Measurements from ENCODE around the gene TOPBP1. TPM values are rescaled to one million over a fixed set of nuclear protein-coding genes. Genes with fewer than 3 reads are reported as not detected.

TOPBP1 gene
- total and polyA plus RNA-seq, 8 donors, result 5.5 to 78.1 (median 43.0) TPM

DNA sequence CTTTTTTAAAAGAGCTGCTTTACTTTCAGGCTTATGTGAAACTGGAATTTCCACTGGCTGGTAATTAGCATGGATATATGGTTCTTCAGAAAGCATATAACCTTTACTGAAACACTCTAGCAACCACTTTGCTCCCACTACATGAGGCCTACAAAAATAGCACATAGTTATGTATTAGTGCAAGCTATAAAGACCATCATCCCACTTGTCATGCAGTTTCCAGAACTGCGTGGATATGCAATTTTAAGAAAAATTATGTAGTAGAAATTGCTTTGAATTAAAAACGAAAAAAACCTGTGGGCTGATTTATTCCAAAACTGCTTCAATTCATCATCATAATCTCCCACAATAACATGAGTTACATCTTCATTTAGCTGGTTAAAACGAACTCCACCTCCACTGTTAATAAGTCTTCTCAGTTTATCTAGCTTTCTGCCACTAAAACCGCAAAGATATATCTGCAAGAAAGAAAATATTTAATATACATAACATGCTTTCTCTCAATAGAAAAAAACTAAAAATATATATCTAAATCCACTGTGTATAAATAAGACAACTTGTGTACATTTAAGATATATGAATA is 12.2 kb downstream of the TOPBP1 start:
- no peak for DNase-seq
- intact Hi-C loops (cut with DNase I; ENCODE audit: low total_unique reads), result no loop called here
- Histone ChIP-seq H3K9me3 (no peaks in the 10 kb centered on the region), H3K36me3 (peaks cover 11 to 97% (median 90%) of the 10 kb centered on the region in 4 donors), H3K4me1 (no peaks in the 10 kb centered on the region), H3K4me3 (no peak overlapping the region), H3K27me3 (no peaks in the 10 kb centered on the region), H3K27ac (no peak overlapping the region)
- 83 to 90% (median 84%) methylated on average over 4 of the region's 4 CpGs for WGBS, 5 donors
- TF ChIP-seq EP300 (IDR thresholded peaks at IDR 0.05), result no peak
- TF ChIP-seq, protein P1, sequence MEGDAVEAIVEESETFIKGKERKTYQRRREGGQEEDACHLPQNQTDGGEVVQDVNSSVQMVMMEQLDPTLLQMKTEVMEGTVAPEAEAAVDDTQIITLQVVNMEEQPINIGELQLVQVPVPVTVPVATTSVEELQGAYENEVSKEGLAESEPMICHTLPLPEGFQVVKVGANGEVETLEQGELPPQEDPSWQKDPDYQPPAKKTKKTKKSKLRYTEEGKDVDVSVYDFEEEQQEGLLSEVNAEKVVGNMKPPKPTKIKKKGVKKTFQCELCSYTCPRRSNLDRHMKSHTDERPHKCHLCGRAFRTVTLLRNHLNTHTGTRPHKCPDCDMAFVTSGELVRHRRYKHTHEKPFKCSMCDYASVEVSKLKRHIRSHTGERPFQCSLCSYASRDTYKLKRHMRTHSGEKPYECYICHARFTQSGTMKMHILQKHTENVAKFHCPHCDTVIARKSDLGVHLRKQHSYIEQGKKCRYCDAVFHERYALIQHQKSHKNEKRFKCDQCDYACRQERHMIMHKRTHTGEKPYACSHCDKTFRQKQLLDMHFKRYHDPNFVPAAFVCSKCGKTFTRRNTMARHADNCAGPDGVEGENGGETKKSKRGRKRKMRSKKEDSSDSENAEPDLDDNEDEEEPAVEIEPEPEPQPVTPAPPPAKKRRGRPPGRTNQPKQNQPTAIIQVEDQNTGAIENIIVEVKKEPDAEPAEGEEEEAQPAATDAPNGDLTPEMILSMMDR (IDR thresholded peaks at IDR 0.05), result no peak
- TF ChIP-seq POLR2A (IDR thresholded peaks at IDR 0.05), result no peak
- no peak for TF ChIP-seq POLR2AphosphoS5 (IDR thresholded peaks at IDR 0.05)

DNA sequence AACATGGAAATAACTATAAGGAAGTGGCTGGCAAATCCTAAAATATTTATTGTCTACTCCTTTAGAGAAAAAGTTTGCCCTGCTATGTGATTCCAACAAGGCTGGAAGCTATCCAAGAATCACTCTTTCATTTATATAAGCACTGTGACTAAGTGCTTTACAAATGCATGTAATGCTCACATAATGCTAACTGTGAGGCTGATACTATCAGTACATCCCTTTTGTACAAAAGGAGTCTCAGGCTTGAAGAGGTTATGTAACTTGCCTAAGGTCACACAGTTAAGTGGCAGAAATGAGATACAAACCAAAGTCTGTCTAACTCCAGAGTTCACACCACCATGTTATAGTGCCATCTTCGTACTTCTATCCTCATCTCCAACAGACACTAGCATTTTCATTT is 17.0 kb downstream of the TOPBP1 start:
- H3K27ac ChIP-seq, result no peak overlapping the region
- no peaks in the 10 kb centered on the region for H3K9me3 ChIP-seq
- 100% methylated on average over 1 of the region's 1 CpG for WGBS, 5 donors
- H3K4me1 ChIP-seq, result no peaks in the 10 kb centered on the region
- intact Hi-C loops (cut with DNase I; ENCODE audit: low total_unique reads), result no loop called here
- TF ChIP-seq EP300 (IDR thresholded peaks at IDR 0.05) (no peak), POLR2AphosphoS5 (IDR thresholded peaks at IDR 0.05) (no peak)
- TF ChIP-seq, protein P1 (IDR thresholded peaks at IDR 0.05), result no peak
- no peaks in the 10 kb centered on the region for H3K27me3 ChIP-seq
- H3K4me3 ChIP-seq, result no peak overlapping the region
- DNase-seq, result no peak
- peaks cover 20 to 95% (median 92%) of the 10 kb centered on the region in 4 donors for H3K36me3 ChIP-seq

DNA sequence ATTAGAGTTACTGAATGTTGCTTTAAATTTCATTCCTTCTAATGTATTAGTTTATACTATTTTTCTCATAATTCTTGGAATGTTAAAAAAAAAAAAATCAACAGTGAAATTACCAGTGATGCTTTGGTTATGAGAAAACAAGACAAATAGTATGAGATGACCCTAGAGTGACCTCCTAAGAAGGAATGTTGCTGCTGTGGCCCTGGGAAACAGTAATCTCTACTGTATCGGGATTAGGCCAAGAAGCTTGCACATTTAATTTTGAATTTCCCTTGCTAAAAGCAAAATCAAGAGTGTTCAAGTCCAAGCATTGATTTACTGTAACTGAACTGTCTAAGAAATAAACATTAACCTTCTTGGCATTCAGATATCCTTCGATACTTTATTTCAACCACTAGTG is 18.1 kb downstream of the TOPBP1 start:
- peaks cover 25 to 96% (median 92%) of the 10 kb centered on the region in 4 donors for H3K36me3 ChIP-seq
- no peak for TF ChIP-seq POLR2AphosphoS5 (IDR thresholded peaks at IDR 0.05)
- TF ChIP-seq EP300 (IDR thresholded peaks at IDR 0.05), result no peak
- no peak for TF ChIP-seq POLR2A (IDR thresholded peaks at IDR 0.05)
- TF ChIP-seq, protein P1 (IDR thresholded peaks at IDR 0.05), result no peak
- no peak for DNase-seq
- intact Hi-C loops (cut with DNase I; ENCODE audit: low total_unique reads), result no loop called here
- H3K4me1 ChIP-seq, result no peaks in the 10 kb centered on the region
- no peaks in the 10 kb centered on the region for H3K27me3 ChIP-seq
- no peak overlapping the region for H3K4me3 ChIP-seq
- WGBS, 5 donors, result 86 to 93% (median 92%) methylated on average over 2 of the region's 2 CpGs
- no peaks in the 10 kb centered on the region for H3K9me3 ChIP-seq
- H3K27ac ChIP-seq, result no peak overlapping the region

DNA sequence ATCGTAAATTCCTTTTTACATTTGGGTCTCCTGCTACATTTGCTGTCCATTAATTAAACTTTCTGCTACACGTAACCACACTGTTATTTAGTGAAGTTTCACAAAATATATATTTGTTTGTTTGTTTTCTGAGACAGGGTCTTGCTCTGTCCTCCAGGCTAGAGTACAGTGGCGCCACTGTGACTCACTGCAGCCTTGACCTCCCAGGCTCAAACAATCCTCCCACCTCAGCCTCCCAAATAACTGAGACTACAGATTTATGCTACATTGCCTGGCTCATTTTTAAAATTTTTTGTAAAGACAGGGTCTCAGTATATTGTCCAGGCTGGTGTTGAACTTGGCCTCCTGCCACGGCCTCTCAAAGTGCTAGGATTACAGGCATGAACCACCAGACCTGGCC is 20.5 kb downstream of the TOPBP1 start:
- H3K4me1 ChIP-seq, result no peaks in the 10 kb centered on the region
- no peak overlapping the region for H3K4me3 ChIP-seq
- 97 to 99% (median 99%) methylated on average over 4 of the region's 4 CpGs for WGBS, 5 donors
- H3K36me3 ChIP-seq, result peaks cover 31 to 96% (median 92%) of the 10 kb centered on the region in 4 donors
- TF ChIP-seq POLR2A (IDR thresholded peaks at IDR 0.05), result no peak
- no peak for TF ChIP-seq EP300 (IDR thresholded peaks at IDR 0.05)
- no peak for TF ChIP-seq POLR2AphosphoS5 (IDR thresholded peaks at IDR 0.05)
- TF ChIP-seq, protein P1 (IDR thresholded peaks at IDR 0.05), result no peak
- no peaks in the 10 kb centered on the region for H3K27me3 ChIP-seq
- H3K9me3 ChIP-seq, result no peaks in the 10 kb centered on the region
- DNase-seq, result no peak
- no peak overlapping the region for H3K27ac ChIP-seq
- intact Hi-C loops (cut with DNase I; ENCODE audit: low total_unique reads), result no loop called here
